SIG-M5 treated with dmso at 0.1 percent for 504 hours (cell line): ENCODE data around the gene RIMBP2.

Experiments
- DNase-seq: peaks from one replicate; lab custom pipeline; 2025; ENCODE audit not compliant: unreplicated experiment; lab: John Stamatoyannopoulos, UW

The RIMBP2 gene

GRCh38 chr12:130683080-130683479, 33.0 kb downstream of the RIMBP2 start:
- no peak for DNase-seq

DNA sequence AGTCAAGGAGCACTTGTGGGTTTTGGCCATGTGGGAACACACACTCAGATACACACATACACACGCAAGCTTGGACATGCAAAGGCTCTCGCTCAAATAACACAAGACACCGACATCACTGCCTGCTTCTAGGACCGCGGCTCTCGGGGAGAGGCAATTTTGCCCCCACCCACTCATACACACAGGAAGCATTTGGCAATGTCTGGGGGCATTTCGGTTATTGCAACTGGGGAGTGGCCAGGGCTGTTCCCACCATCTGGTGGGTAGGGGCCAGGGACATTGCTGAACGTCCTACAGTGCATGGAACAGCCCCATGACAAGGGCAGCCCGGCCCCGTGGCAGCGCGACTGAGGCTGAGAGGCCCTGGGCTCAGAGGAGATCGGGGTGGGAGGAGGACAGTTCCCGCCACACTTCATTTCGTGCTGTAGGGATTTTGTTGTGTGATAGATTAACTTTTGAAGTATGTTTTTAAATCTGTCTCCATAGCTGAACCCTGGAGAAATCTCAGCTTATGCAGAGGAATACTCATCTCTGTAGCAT, 35.6 kb downstream of the RIMBP2 start:
- no peak for DNase-seq

DNA sequence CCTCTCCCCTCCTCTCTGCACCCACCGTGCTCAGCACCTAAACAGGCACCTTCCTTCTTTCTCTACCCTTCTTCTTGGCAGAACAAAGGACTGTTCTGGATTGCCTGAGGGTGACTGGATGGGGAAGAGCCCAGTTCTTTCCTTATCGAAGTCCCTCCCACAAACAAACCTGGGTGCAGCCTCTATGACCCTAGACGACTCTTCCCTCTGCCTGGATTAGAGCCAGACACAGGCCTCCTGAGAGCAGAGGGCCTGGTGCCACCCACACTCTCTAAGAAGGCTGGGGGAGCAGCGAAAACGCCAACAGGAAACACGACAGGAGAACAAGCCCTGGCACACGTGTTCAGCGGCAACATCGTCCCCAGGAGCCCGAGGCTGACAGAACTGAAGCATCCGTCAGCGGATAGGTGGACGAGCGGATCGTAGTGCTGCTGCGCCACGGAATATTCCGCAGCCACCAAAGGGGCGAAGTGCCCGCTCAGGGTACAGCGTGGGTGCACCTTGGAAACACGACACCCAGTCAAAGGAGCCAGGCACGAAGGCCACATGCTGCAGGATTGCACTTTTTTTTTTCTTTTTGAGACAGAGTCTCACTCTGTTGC, 38.0 kb downstream of the RIMBP2 start:
- no peak for DNase-seq

DNA sequence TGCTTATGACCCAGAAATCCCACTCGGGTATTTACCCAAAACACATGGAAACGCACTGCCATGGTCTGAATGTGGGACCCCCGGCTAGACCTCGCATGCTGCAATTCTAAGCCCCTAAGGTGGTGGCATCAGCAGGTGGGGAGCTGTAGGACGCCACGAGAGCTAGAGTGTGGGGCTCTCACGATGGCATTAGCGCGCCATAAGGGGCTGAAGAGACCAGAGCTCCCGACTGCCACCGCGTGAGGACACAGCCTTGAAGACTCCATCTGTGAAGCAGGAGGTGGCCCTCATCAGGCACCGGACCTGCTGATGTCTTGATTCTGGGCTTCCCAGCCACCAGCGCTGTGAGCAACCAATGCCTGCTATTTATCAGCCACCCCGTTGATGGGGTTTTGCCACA, 40.3 kb downstream of the RIMBP2 start:
- DNase-seq = no peak

DNA sequence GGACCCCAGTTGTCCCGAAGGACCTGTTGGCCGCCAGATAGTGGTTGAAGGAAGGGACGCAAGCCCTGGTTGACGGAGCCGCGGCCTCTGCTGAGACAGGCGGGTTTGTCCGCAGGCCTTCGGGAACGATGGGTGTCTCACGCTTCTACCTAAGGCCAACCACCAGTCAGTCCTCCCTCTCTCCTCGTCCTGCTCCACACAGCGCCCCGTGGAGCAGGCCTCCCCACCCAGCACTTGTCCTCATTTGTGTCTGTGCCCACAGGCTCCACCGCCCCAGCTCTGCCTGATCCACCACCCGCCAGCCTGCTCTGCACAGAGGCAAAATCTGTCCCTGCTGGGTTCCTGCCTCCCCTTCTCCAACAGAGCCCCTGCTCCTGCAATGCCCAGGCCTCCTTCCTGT, 41.0 kb downstream of the RIMBP2 start:
- no peak for DNase-seq

GRCh38 chr12:130674676-130675075, 41.4 kb downstream of the RIMBP2 start:
- no peak for DNase-seq

DNA sequence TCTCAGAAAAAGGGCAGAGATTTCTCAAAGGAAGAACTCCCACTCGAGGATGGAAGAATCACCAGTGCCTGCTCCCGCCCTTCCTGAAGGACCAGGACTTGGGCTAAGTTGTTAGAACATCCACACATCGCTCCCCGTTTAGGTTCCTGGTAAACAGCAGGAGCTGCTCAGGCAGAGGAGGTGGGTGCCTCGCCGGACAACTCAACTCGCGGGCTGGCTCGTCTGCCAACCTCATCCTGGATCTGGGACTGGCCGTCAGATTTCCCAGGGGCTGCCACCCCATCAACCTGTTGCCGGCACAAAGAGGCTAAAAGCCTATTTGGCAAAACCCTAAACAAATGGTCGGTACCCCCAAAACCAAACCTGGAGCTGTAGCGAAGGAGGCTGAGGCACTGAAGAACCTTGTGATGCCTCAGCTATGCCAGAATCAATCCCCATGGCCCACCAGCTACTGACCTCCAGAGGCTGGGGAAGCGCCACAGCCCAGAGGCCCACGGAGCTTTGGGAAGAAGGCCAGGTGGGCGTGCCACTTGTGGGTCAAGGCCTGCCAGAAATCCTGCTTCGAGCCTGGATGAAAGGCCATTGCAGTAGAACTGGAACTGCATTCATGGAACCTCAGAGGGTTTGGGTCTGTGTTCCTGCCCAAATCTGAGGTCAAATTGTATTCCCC, 42.9 kb downstream of the RIMBP2 start:
- DNase-seq = no peak

- no peak for DNase-seq
These were observed 43.8 kb downstream of the RIMBP2 start for GRCh38 chr12:130672089-130672820.

GRCh38 chr12:130671556-130671955, 44.5 kb downstream of the RIMBP2 start:
- DNase-seq = no peak

DNA sequence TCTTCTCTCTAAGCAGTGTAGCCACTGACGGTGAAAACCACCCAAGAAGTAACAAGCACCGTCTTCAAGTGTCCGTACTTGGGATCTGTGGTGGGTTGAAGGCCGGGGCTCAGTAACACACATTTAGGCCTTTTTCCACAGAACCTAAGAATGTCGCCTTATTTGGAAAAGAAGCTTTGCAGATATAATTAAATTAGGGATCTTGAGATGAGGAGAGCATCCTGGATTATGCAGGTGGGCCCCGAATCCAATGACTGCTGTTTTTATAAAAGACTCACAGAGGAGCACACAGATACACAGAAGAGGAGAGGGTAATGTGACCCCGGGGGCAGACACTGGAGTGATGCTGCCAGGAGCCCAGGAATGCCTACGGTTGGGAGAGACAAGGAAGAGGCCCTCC, 46.3 kb downstream of the RIMBP2 start:
- DNase-seq = no peak

- no peak for DNase-seq
These were observed 46.9 kb downstream of the RIMBP2 start for GRCh38 chr12:130669205-130669557.

GRCh38 chr12:130668286-130669204, 47.6 kb downstream of the RIMBP2 start:
- no peak for DNase-seq

- no peak for DNase-seq
These were observed 48.6 kb downstream of the RIMBP2 start for GRCh38 chr12:130667421-130667960.

GRCh38 chr12:130666645-130667044, 49.5 kb downstream of the RIMBP2 start:
- no peak for DNase-seq

DNA sequence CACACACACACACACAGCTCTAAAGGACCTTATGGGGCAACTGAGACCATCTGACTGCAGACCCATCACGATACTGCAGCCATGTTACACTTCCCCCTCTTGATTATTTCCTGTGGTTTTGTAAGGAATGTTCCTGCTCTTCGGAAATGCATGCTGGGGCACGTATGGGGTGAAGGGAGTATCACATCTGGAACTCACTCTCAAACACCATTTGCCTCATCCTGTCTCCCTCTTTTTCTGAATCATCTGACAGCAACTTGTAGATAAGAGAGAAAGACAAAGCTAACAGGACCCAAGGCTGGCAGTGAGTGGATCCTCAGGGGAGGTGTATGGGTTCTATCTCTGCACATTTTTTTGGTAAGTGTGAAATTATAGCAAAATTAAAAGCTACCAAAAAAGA, 50.3 kb downstream of the RIMBP2 start:
- DNase-seq = no peak

GRCh38 chr12:130664772-130665171, 51.3 kb downstream of the RIMBP2 start:
- no peak for DNase-seq

GRCh38 chr12:130664252-130664651, 51.8 kb downstream of the RIMBP2 start:
- DNase-seq = no peak

DNA sequence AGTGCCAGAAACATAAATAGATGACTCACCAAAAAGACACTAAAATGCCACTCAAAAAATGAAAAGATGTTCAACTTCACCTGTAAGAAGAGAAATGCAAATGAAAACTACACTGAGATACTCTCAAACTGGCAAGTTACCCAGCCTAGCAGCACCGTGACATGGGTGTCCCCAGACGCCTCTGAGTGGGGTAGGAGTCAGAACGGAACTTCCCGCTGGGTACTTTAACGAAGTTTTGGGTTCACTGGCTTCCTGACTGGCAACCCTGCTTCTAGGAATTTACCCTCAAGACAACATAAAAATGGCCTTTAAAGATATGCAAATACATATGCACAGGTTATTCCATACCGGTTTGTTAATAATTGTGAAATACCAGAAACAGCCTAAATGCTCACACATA, 52.6 kb downstream of the RIMBP2 start:
- DNase-seq = no peak

DNA sequence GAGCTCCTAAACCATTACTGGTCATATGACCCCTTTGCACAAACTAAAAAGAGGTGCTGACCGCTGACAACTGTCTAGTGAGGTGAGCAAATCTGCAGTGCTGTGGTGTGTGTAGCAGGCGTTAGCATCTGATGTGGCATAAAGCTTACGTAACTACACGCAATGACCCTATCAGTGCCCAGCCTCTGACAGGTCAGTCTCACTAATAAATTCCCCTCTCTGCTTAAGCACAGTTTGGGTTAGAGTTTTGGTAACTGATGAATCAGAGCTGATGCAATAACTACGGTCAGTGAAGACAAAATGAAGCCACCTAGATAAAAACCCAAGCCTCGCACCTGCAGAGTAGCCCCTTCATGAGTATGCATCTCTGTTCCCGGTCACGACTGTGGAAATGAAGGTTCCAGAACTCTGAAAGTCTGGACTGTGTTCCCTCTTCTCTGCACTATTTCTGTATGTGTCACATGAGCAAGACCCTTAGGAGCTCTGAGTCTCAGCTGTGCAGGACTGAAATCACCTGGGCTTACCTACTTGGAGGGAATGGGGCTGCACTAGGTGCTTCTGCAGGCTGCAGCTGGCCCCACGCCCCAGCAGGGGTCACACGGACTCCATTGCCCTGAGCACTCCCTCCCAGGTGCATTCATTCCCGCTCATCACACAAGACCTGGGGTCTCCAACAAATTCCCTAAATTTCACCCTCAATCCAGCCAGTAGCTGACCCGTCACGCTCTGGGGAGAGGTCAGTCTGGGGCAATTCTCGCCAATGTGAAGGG, 54.4 kb downstream of the RIMBP2 start:
- no peak for DNase-seq

GRCh38 chr12:130661059-130661458, 55.0 kb downstream of the RIMBP2 start:
- no peak for DNase-seq
